CD4-positive, alpha-beta T cell treated with Interleukin-2 at 100 ng/mL for 4 hours (primary cell): ENCODE data around the gene EIF4EBP2.

Source experiments
- DNase-seq: peaks from one replicate; pipeline ENCODE4 v3.0.0-alpha.2; 2020; ENCODE audit warnings: low spot score

EIF4EBP2 gene

DNA sequence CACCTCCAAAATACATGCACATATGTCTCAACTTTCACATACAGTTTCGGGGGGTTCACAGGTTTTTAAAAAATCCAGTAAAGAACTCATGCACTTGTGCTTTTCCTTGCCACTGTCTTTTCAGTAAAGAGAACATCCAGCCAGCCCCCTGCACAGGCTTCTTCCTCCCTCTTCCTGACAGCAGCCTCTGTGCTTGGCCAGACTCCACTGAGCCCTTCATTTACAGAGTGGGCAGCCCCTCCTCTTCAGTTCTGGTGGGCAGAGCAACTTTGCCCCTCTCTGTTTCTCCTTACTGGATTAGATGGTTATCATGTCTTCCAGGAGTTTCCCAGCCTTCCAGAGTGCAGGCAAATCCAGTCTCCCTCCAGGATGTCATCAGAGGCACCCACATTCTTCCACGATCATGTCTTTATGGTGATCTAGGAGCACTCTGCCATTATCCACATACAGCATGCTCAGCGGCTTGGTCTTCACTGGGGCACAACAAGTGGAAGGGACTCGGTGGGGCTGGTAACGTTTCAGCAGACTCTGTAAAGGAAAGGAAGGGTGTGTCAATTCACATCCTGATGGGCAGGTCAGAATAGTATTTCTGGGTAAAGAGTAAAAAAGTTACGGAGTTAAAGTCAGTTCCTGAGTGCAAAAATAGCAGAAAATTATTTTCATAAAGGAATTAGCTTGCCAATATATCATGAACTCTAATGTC lies 28.8 kb downstream of the EIF4EBP2 start:
- DNase-seq = peak; percentile 5

DNA sequence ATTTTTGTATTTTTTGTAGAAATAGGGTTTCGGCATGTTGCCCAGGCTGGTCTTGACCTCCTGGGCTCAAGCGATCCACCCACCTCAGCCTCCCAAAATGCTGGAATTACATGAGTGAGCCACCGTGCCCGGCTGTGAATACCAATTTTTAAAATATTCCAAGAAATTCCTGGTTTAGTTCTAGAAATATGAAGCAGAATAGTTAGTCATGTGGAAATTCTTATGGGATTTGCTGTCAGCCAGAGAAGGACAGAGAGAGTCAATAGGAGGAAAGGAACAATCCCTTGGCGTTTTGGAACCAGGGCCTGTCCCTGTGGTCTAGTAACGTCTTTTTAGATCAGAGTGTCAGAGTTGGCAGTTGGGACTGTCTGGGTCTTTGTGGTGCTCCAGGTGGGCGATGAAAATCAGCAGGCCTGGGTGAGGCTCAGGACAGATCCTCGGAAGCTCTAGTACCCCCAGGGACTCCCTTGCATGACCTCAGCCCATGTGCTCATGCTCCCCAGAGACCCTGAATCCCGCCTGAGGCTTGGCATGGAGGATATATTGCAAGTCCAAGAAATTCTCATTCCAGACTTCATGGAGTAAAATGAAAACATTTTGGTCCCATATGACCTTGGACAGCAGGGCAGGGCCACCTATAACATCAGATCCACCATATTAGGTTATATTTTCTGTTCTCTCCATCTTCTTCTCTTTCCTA lies 29.8 kb downstream of the EIF4EBP2 start:
- DNase-seq = no peak

DNA sequence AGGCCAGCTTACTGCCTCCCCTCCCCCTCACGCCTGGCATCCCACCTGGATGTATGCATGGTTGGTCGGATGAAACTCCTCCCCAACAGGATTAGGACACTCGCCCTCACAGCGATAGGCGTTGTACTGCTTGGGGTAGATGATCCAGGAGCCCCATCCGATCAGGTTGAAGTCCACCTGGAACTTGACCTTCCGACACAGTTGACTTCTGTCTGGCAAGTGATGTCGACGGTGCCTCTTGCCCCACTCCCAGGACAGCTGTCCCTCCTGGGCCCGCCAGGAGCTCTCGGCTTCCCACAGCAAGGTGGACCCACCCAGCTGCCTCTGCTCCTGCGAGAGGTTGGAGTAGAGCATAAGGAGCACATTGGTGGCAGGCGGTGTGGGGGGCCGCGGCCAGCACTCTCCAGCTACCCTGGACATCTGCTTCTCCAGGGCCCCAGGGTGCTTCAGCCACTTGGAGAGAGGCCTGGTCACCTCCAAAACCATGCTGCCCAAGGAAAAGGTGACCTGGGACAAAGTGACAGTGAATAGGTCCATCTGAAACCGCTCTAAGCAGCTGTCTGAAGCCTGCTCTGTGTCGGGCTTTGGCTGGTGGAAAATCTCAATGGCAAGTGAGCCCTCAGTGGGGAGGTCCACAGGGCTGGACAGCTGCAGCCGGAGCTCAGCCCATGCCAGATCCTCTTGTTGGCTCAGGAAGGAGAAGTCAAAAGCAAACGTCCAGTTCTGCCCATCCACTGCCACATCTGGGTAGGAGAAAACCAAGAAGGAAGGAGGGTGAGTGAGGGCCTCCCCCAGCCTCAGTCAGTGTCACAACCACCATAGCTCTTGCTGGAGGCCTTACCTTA lies 31.5 kb downstream of the EIF4EBP2 start:
- no peak for DNase-seq

DNA sequence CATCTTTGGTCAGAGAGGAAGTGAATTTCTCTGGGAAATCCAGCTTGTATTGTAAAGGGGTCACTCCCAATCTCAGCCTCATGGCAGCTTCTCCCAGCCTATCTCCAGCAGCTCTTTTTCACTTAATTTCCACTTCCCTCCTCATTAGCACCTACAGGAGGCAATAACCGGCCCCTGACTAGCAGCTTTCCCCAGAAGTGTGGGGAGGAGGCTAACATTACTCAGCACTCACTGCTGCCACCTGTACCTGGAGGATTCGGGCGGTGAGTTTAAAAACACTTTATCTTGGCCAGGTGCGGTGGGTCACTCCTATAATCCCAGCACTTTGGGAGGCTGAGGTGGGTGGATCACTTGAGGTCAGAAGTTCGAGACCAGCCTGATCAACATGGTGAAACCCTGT lies 33.8 kb downstream of the EIF4EBP2 start:
- no peak for DNase-seq

DNA sequence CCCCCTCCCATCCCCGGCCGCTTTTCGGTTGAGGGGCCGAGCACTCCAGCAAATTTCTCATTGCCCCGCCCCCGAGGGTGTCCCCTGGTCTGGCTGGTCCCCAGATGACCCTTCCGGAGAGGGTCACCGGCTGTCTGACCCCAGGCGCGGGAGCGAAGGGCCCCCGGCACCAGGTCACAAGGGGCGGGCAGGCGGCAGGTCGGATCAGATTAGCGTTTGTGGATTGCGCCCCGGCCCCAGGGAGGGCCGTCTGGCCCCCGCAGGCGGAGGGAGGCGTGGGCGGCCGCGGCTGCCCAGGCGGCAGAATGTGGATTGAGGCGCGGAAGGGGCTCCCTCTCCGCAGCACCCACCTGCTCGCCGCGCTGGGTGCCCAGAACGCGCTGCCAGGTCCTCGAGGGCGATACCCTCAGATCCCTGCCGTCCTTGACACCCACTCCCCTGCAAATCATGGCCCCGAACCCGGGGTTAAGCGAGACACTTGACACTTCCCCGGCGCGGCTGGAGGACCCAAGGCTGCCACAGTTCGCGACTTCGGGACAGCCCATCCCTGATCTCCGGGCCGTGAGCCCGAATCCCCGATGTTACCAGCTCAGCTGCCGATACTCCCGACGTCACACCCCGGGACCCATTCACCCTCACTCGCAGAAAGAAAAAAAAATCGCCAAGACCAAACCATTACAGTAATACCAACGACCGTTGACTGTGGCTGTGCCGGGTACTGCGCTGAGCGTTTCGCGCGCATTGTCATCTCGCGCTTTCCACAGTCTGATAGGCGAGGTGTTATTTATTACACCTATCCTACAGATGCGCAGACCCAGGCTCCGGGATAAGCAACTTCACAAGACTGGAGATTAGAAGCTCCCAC lies 36.6 kb downstream of the EIF4EBP2 start:
- DNase-seq = no peak

DNA sequence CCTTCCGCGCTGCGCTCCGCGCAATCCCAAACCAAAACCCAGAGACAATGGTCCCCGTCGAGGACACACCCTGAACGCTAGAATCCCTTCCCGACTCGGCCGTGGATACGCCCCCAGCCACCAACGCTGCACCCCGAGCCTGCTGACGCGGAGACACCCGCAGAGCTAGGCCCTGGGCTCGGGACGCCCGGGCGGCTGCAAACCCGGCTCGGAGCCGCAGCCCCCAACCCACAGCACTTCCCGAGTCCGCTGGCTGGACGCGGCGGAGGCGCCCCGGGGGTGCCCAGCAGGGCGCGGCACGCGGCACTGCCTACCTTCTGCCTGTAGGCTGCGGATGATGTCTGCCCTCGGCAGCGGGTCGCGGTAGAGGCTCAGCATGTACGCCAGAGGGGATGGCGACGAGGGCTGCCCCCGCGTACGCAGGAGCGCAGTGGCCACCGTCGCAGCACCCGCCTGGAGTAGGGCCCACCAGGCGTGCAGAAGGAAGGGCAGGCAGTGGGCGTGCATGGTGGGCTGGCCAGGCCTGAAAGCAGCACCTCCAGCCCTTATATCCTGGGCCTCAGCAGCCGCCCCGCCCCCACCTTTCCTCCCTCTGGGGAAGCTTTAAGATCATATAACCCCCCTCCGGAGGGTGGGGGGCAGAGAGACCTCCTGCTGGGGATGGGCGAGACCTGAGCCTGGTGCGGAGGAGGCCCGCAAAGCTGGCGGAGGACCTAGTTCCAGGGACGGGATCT lies 37.4 kb downstream of the EIF4EBP2 start, which contains the start of gene NODAL:
Gene NODAL, minus strand, starts transcription at position 521 of the 734 bp plus-strand sequence. Its CDS starts 14 bp downstream, at position 507.
- DNase-seq = no peak

DNA sequence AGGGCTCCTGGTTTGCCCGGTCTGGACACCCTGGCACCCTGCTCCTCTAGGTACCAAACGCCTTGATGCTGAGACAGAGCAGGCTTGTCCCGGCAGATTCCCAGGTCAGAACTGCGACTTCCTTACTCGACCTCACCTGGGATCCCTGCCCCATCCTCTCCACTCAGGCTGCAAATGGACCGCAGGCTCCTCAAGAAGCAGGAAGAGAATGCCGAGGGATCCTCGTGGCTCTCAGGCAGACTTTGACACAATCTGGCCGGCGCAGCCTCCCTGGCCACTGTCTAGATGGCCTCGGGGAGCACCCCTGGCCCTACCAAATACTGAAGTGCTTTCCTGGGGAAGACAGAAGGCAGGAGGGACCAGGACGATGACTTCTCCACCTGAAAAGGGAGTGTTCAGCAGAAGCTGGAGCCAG lies 38.0 kb downstream of the EIF4EBP2 start:
- DNase-seq = no peak

DNA sequence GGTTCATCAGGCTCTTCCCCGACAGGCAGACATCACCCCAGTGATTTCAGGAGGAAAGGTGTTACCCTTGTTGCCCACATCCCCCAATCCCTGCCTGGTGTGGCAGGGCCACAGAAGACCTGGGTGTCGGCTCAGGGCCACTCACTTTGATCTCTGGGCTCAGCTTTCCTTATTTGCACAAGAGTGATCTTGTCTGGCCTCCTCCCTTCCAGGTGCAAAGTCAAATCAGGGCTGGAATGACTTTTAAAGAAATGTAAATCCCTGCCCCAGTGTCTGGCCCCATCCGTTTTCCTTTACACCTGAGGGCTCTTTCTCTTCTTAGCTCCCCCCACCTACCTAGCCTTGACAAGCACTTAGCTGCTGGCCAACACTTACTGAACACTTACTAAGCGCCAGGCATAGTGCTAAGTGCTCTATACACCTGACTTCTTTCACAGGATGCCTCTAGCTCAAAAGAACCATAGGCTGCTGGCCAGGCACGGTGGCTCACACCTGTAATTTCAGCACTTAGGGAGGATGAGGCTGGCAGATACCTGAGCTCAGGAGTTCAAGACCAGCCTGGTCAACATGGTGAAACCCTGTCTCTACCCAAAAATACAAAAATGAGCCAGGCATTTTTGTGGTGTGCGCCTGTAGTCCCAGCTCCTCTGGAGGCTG lies 38.5 kb downstream of the EIF4EBP2 start:
- no peak for DNase-seq

DNA sequence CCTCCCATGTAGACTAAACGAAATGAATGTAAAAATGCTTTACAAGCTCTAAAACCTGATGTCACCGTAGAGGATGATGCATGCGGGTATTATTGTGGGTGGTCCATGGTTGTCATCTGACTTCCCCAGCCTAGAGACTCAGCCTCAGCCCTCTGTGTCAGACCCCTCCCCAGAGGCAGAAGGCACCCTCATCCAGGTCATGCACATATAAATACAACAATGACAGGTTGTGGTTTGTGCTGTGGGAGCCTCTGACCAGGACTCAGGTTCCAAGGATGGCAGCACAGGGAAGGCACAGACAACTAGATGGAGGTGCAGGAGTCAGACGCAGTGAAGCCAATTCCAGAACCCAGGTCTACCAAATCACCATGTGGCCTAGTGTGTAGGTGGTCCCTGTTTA lies 40.8 kb downstream of the EIF4EBP2 start:
- no peak for DNase-seq

DNA sequence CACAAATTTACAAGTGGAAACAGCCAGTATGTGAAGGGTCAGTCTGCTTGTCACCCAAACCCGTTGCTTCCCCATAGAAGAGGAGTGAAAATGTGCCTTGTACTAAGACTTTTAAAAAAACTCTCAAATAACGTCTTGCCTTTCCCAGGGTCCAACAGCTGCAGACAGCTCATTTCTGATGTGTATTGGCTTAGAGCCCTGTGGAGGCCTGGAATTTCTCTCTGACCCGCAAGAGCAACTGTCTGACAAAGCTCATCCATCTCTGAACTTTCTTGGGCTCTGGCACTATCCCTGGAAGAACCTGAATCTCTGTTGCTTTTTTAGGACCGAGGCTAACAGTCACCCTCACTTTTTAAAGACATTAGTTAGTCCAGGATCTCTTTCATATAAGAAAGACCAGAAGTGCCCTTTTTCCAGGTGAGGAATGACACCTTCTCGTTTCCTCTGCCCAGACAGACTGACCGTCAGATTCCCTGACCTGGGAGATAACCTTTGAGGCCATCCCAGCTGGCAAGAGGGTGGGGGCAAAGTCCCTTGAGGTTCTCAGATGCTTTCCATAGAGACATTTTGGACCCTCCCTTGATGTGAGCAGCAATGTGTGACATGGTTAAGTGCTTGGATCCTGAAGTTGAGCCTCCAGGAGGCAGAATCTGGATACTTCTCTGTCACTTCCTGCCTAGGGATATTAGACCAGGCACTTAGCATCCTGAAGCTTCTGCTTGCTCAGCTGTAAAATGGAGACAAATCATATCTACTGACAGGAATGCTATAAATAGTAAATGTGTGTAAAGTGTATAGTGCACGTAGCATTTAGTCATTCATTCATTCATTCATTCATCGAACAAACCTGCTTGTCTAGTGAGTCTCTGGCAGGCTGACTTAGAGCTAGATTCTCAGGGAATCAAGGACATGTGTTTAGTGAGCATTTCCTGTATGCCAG lies 42.0 kb downstream of the EIF4EBP2 start:
- DNase-seq = no peak

DNA sequence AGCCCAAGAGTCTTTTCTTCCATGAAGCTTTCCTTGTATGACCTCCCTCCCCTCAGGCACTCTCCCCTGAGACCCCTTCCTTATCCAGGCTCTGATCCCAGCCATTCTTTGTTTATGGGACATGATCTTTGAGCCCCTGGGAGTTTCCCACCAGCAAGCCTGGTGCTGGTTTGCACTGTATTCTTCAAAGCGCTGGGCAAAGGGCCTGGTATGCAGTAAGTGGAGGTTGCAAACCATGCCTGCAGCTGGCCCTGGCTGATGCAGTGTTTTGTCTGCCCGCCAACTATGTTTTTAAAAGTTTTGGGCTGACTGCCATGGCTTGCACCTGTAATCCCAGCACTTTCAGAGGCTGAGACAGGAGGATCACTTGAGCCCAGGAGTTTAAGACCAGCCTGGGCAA lies 44.3 kb downstream of the EIF4EBP2 start:
- no peak for DNase-seq

DNA sequence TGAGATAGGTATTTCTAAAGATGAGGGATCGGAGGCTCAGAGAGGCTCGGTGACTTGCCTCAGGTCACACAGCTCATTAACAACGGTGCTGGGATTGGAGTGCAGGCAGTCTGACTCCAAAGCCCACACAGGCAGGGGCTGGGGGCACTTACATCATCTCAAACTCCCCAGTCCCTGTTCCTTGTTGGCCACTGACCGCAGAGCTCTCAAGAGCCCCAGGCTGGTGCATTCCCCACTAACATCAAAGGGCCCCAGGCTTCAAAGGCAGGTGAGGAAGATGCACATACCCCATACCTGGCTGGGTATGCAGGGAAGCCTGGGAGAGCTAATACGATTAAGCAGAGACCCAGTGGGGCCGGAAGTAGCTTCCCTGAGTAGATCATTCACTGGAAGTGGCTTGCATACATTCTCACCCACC lies 51.3 kb downstream of the EIF4EBP2 start:
- DNase-seq = no peak

DNA sequence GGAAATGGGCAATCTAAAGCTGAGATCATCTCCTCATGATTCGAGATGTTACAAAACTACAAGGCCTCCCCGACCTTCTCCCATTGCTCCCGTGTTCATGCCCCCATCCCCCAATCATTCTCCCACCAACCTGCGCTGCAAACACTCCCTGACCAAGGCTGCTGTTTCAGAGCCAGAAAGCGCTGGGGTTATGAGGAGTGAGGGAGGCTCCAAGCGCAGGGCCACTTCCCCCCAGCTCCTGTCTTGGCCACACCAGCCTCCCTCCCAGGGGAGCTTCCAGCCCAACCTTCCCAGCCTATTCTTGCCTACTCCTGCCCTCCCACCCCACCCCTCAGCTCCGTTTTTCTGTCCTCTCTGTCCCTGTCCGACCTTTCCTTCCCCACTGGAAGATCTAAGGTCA lies 52.2 kb downstream of the EIF4EBP2 start:
- DNase-seq = no peak

DNA sequence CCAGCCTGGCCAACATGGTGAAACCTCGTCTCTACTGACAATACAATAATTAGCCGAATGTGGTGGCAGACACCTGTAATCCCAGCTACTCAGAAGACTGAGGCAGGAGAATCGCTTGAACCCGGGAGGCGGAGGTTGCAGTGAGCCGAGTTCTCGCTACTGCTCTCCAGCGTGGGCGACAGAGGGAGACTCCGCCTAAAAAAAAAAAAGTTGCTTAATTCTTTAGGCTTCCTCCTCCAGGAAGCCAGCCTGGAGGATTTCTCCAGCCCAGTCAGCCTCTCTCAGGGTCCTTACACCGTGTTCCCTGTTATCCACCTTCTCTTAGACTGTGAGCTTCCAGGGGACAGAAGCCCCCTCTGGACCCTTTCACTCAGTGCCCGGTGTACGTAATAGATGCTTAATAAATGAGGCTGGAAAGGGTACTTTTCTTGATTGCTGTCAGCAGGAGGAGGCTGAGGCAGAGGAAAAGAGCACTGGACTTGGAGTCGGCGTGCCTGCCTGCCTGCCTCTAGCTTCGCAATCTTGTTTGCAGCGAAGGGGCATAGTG lies 53.9 kb downstream of the EIF4EBP2 start:
- DNase-seq = no peak

DNA sequence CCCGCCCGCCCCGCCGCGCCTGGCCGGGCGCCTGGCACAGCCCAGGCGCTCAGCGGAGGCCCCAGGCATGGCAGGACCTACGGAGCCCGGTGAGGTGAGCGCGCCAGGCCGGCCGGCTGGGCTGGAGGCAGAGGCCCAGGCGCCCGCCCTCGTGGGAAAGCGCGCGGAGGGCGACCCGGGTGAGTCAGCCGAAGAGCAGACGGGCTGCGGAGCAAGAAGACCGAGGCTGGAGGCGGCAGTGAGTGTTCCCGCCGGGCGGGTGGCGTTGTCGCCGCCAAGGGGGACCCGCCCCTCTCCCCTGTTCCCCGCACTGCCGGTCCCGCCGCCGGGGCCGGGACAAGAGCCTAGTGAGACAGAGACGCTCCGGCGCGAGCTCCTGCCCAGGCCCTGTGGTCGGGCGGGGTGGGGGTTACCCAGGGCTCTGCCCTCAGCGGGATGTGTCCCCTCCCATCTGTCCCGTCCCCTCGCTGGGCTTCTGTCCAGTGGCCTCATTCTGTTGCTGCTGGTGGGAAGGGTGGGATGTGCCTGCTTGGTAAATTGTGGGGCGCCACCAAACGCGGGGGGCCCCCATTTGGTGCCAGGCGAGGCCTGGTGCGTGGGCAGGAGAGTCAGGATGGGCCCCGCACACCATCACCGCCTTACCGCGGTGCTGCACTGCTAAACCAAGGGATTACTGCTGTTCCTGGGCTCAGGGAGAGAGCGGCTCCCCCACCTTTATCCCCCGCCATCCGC lies 54.5 kb downstream of the EIF4EBP2 start:
- no peak for DNase-seq

DNA sequence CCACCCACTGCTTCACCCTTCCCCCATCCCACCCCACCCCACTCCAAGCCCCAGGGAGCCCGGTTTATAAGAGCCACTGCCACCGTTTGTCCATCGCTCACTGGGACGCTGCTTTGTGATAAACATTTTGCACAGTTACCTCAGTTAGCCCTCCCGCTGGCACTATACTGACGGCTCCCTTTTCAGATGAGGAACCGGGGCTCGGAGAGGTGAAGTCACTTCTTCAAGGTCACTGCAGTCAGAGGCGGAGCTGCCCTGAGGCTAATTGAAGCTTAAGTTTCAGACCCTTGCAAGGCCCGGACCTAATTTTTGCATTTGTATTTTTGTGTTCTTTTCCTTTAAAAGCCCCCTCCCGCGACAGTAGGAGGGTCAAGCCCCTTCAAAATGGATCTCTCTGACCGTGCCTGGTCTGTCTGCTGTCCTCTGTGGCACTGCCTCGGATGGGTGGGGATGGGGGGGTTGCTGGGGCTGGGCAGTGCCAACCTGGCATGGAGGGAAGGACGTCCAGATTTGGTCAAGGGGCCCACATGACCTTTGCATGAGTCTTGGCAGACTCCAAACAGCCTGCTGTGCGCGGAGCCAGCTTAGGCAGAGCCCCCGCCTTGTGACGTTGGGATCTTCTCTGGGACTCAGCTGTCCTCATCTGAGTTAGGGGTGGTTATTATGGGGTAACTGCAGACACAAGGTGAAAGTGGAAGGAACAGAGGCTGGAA lies 55.3 kb downstream of the EIF4EBP2 start:
- DNase-seq = no peak

DNA sequence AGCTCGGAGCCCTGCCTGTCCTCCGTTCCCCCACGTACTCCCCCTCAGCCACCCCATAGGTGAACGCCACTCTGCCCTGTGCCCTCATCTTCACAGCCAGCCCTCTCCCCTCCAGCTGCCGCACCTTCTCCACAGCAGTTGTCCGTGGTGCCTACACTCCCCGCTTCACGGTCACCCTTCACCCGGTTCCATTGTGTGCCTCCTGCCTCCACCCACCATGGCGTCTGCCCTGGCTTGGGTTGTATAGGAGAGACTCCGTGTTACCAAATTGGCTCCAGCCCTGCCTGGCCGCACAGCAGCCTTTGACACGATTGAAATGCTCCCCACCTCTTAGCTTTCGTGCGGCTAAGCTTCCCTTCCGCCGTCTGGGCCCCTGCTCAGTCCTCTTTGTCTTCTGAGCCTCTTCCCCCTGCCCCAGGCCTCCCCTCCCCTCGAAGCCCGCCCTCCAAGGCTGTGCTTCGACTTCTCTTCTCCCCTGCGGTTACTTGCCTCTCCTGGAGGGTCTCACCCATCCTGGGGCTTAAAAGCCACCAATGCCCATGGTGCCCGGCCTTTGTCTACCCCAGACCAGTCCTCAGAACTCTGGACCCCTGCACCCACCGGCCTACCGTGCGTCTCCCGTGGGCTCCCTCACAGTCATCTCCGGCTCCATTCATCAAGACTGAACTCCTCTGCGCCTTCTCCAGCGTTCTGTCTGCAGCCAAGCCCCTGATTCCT lies 56.0 kb downstream of the EIF4EBP2 start:
- no peak for DNase-seq
